Astrocyte of the spinal cord (primary cell): ENCODE data around the gene DGKB.
A peak's percentile ranks its signal among the peaks of the same experiment; 100 is the strongest.

Source experiments
- DNase-seq: peaks from one replicate; pipeline ENCODE4 v3.0.0; 2011; ENCODE audit warnings: low read depth, low spot score
- H3K4me3 ChIP-seq: 2 replicates; pipeline ENCODE4 v1.5.1; 2011; ENCODE audit warnings: low read depth, mild to moderate bottlenecking, low read length, moderate library complexity
- CTCF ChIP-seq: IDR thresholded peaks from 2 replicates; pipeline ENCODE4 v1.5.1; 2012; ENCODE audit warnings: low read depth, mild to moderate bottlenecking, low read length, inconsistent platforms
- in situ Hi-C: cut with HindIII; loops from 2 replicates; pipeline ENCODE4 v1.10.0; 2017; ENCODE audit warnings: low sequenced_read_pairs

DGKB gene

GRCh38 chr7:14902589-14903067, at the start of gene DGKB:
Gene DGKB (minus strand): TSS chr7:14902751.
- H3K4me3 ChIP-seq = peak within 1 kb of the TSS; percentile 29
- no peak for TF ChIP-seq CTCF
- peak; percentile 53 for DNase-seq
- in situ Hi-C loops = no loop called here

- in situ Hi-C loops = no loop called here
- DNase-seq = no peak
- TF ChIP-seq CTCF = no peak
- no peak overlapping the region for H3K4me3 ChIP-seq
Observed at GRCh38 chr7:14950013-14950412, 47.5 kb upstream of the DGKB start.

GRCh38 chr7:14938181-14938580, 35.6 kb upstream of the DGKB start:
- in situ Hi-C loops = no loop called here
- no peak for TF ChIP-seq CTCF

GRCh38 chr7:14937581-14937980, 35.0 kb upstream of the DGKB start:
- DNase-seq = no peak
- H3K4me3 ChIP-seq = no peak overlapping the region
- in situ Hi-C loops = no loop called here
- TF ChIP-seq CTCF = no peak

More at GRCh38 chr7:14938181-14938580, 35.6 kb upstream of the DGKB start:
- H3K4me3 ChIP-seq = no peak overlapping the region
- DNase-seq = no peak

- peak; percentile 59 for DNase-seq
- no peak for TF ChIP-seq CTCF
- in situ Hi-C loops = no loop called here
- no peak overlapping the region for H3K4me3 ChIP-seq
Observed at GRCh38 chr7:14936554-14936953, 34.0 kb upstream of the DGKB start.

GRCh38 chr7:14934839-14935238, 32.3 kb upstream of the DGKB start:
- TF ChIP-seq CTCF = no peak
- H3K4me3 ChIP-seq = no peak overlapping the region
- in situ Hi-C loops = no loop called here
- no peak for DNase-seq

- in situ Hi-C loops = no loop called here
- H3K4me3 ChIP-seq = no peak overlapping the region
- no peak for DNase-seq
- no peak for TF ChIP-seq CTCF
Observed at GRCh38 chr7:14931511-14932215, 29.1 kb upstream of the DGKB start.
